Activated CD8-positive, alpha-beta T cell treated with anti-CD3 and anti-CD28 coated beads for 36 hours (primary cell): ENCODE data around the gene NECTIN1. TPM values are rescaled to one million over a fixed set of nuclear protein-coding genes. Genes with fewer than 3 reads are reported as not detected.

Experiments
- ATAC-seq: fragments of 200-7000 bp; cut with Tn5 transposase; one replicate; pipeline ENCODE4 v1.10.0; 2021; ENCODE audit warnings: mild to moderate bottlenecking, moderate library complexity
- CTCF ChIA-PET: fragments of 350-600 bp; sonication (Branson Sonifier 250); formaldehyde crosslinking; loops from one replicate; lab custom pipeline; 2021; ENCODE audit warnings: antibody characterized with exemption; lab: Charles Lee
- POLR2A ChIA-PET: fragments of 350-600 bp; sonication (Branson Sonifier 250); formaldehyde crosslinking; loops from one replicate; lab custom pipeline; 2021; ENCODE audit warnings: antibody characterized with exemption; lab: Charles Lee
- DNase-seq: peaks from one replicate; pipeline ENCODE4 v3.0.0-alpha.2; 2020
- H3K27ac Mint-ChIP-seq: one replicate; pipeline ENCODE4 v1.8.0; 2021; ENCODE audit warnings: mild to moderate bottlenecking, mixed read lengths
- H3K27me3 Mint-ChIP-seq: one replicate; pipeline ENCODE4 v1.8.0; 2021; ENCODE audit warnings: mixed read lengths
- H3K36me3 Mint-ChIP-seq: one replicate; pipeline ENCODE4 v1.8.0; 2021; ENCODE audit warnings: low read depth, mixed read lengths
- H3K4me1 Mint-ChIP-seq: one replicate; pipeline ENCODE4 v1.8.0; 2021; ENCODE audit warnings: low read depth, mixed read lengths
- H3K4me3 Mint-ChIP-seq: one replicate; pipeline ENCODE4 v1.8.0; 2021; ENCODE audit warnings: mild to moderate bottlenecking, moderate library complexity, mixed read lengths
- H3K9me3 Mint-ChIP-seq: one replicate; pipeline ENCODE4 v1.8.0; 2021; ENCODE audit warnings: mixed read lengths
- intact Hi-C: fragments of 100-400 bp; cut with micrococcal nuclease; formaldehyde crosslinking; loops from one replicate; pipeline ENCODE4 v1.10.0; 2022
- total RNA-seq, 2 experiments: library from RNA; stranded (reverse); gene quantifications; one replicate each; pipeline ENCODE4 v1.2.3, GENCODE V29; 2021
- TF ChIP-seq, protein P1 (sequence below): fragments of 200-600 bp; IDR thresholded peaks from one replicate; pipeline ENCODE4 v1.8.0; 2022; ENCODE audit warnings: antibody characterized with exemption, mild to moderate bottlenecking

NECTIN1 gene
- total RNA-seq, 2 experiments from 2014 or later, result 2.6 to 3.8 TPM

DNA sequence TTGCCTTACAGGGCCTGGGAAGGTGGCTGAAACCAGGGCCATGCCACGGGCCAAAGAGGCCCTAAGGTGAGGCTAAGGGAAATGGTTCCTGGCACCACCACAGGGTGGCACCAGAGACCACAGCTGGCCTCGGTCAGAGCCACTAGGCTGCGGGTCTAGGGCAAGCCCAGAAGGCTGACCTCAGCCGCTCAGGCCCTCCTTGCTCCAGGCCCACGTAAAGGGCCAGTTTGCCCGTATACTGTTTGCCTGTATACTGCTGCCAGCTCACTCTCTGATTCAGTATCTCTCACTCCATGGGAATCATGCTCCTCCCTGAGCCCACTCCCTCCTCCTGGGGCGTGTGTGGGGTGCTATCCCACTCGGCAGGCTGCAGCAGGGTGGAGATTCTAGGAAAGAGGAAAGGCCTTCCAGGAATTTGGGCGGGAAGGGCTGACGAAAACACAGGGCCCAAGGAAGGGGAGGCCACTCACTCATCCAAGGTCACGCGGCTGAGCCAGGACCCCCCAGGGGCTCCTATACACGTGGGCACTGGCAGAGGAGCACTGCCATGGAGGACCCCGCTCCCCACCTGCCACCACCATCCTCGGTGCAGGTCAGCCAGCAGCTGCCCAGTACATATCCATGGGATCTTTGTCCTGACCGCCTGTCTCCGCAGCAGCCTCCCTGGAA lies 62.4 kb downstream of the NECTIN1 start:
- no peaks in the 10 kb centered on the region for H3K27me3 Mint-ChIP-seq
- H3K9me3 Mint-ChIP-seq, result no peaks in the 10 kb centered on the region
- intact Hi-C loops, result loop anchor here (5.0 kb wide), 1 partner anchor 441 kb away; no protein-coding TSS in a partner anchor
- TF ChIP-seq, protein P1, sequence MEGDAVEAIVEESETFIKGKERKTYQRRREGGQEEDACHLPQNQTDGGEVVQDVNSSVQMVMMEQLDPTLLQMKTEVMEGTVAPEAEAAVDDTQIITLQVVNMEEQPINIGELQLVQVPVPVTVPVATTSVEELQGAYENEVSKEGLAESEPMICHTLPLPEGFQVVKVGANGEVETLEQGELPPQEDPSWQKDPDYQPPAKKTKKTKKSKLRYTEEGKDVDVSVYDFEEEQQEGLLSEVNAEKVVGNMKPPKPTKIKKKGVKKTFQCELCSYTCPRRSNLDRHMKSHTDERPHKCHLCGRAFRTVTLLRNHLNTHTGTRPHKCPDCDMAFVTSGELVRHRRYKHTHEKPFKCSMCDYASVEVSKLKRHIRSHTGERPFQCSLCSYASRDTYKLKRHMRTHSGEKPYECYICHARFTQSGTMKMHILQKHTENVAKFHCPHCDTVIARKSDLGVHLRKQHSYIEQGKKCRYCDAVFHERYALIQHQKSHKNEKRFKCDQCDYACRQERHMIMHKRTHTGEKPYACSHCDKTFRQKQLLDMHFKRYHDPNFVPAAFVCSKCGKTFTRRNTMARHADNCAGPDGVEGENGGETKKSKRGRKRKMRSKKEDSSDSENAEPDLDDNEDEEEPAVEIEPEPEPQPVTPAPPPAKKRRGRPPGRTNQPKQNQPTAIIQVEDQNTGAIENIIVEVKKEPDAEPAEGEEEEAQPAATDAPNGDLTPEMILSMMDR, result peak; percentile 87
- ChIA-PET POLR2A (interaction anchor here (1.6 kb wide), 1 partner anchor 61 kb away, joined by 3 read pairs; no protein-coding TSS in a partner anchor), CTCF (interaction anchor here (1.0 to 1.7 kb wide), 4 partner anchors 63 to 442 kb away, joined by 4 to 11 read pairs (median 8); partner anchors contain the start of gene NECTIN1)
- H3K36me3 Mint-ChIP-seq, result no peaks in the 10 kb centered on the region
- peak; percentile 97 for ATAC-seq
- no peak overlapping the region for H3K4me3 Mint-ChIP-seq
- H3K27ac Mint-ChIP-seq, result no peak overlapping the region
- peak; percentile 73 for DNase-seq
- H3K4me1 Mint-ChIP-seq, result no peaks in the 10 kb centered on the region

DNA sequence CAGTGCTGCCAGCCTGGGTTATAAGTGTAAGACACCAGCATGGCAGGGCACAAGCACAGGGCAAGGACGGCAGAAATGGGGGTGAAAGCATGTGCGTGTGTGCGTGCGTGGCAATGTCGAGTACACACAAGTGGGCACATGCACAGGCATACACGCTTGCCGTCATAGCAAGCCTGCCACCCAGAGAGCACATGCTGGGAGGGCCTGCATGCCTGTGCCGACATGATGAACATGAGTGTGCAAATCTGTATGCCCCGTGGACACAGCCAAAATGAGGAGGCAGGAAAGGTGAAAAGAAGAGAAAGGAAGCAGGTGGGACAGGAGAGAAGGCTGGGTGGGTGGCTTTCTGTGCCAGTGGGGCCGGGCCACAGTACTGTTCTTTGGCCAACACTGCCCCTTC lies 62.9 kb downstream of the NECTIN1 start:
- H3K27me3 Mint-ChIP-seq, result no peaks in the 10 kb centered on the region
- TF ChIP-seq, protein P1, result no peak
- no peaks in the 10 kb centered on the region for H3K36me3 Mint-ChIP-seq
- H3K9me3 Mint-ChIP-seq, result no peaks in the 10 kb centered on the region
- intact Hi-C loops, result loop anchor here (5.0 kb wide), 1 partner anchor 441 kb away; no protein-coding TSS in a partner anchor
- CTCF ChIA-PET, result interaction anchor here (1.1 to 1.6 kb wide), 2 partner anchors 63 to 442 kb away, joined by 5 to 8 read pairs; partner anchors contain the start of gene NECTIN1
- no peak for DNase-seq
- POLR2A ChIA-PET, result interaction anchor here (1.6 kb wide), 1 partner anchor 61 kb away, joined by 3 read pairs; no protein-coding TSS in a partner anchor
- H3K4me1 Mint-ChIP-seq, result no peaks in the 10 kb centered on the region
- no peak for ATAC-seq
- no peak overlapping the region for H3K27ac Mint-ChIP-seq
- H3K4me3 Mint-ChIP-seq, result no peak overlapping the region

DNA sequence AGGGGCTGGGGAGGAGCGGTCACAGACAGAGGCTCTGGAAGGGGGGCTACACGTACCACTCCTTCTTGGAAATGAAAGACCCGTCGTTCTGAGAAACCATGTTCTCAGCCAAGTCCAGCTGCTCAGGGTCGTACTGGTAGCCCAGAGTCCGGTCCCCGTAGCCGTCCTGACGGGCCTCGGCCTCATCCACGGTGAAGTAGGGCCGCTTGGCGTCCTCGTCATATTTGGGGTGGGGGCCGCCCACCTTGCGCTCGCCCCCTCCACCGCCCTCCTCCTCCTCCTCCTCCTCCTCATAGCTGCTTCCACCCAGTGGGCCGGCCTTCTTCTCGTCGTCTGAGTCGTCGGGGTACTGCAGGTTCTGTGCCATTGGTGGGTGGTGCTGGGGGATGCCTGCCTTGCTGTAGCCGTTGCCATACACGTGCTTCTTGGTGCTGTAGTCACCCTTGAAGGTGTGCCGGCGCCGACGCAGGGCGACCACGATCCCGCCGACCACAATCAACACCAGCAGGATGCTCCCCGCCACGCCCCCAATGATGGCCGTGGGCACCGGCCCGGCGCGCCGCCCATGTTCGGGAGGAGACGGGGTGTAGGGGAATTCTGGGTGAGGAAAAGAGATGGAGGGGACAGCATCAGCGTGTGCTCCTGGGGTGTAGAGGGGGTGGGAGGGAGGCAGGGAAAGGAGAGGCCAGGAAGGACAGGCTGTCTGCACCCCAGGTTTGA lies 64.1 kb downstream of the NECTIN1 start:
- TF ChIP-seq, protein P1, result no peak
- no peak for ATAC-seq
- intact Hi-C loops, result loop anchor here (5.0 kb wide), 1 partner anchor 442 kb away; no protein-coding TSS in a partner anchor
- DNase-seq, result no peak
- H3K4me1 Mint-ChIP-seq, result no peaks in the 10 kb centered on the region
- no peak overlapping the region for H3K27ac Mint-ChIP-seq
- ChIA-PET CTCF (interaction anchor here (1.1 to 1.6 kb wide), 2 partner anchors 65 to 443 kb away, joined by 5 to 8 read pairs; partner anchors contain the start of gene NECTIN1), POLR2A (interaction anchor here (1.6 kb wide), 1 partner anchor 62 kb away, joined by 3 read pairs; no protein-coding TSS in a partner anchor)
- H3K4me3 Mint-ChIP-seq, result no peak overlapping the region
- no peaks in the 10 kb centered on the region for H3K36me3 Mint-ChIP-seq
- H3K27me3 Mint-ChIP-seq, result no peaks in the 10 kb centered on the region
- H3K9me3 Mint-ChIP-seq, result no peaks in the 10 kb centered on the region

DNA sequence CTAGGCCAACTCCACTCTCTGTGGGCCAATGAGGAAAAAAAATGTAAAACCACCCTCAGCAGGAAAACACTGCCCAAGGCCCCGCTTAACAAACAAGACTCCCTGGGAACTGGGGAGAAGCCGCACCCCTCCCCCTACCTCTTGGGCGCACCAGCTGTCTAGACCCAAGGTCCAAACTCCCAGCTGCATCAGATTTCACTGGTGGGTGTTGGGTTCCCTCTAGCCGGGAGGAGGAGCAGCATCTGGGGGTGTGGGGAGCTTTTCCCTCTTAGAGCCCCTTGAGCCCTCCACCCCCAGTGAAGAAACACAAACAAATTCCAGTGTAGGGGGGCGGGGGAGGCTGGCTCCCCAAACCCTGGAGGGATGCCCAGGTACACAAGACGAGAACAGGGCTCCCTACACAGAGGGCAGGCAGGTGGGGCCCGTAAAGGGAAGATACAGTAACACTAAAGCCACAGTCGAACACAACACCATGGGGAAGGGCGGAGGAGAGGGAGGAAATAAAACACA lies 64.9 kb downstream of the NECTIN1 start:
- Mint-ChIP-seq H3K9me3 (no peaks in the 10 kb centered on the region), H3K4me1 (no peaks in the 10 kb centered on the region), H3K36me3 (no peaks in the 10 kb centered on the region), H3K27me3 (no peaks in the 10 kb centered on the region), H3K4me3 (no peak overlapping the region), H3K27ac (no peak overlapping the region)
- ATAC-seq (no peak), DNase-seq (no peak)
- CTCF ChIA-PET, result interaction anchor here (1.3 kb wide), 1 partner anchor 444 kb away, joined by 8 read pairs; no protein-coding TSS in a partner anchor
- TF ChIP-seq, protein P1, result no peak
- POLR2A ChIA-PET, result no interaction called here
- intact Hi-C loops, result no loop called here
